IMR-90 (cell line): ENCODE results near the gene LMAN2. TPM values are rescaled to one million over a fixed set of nuclear protein-coding genes. Genes with fewer than 3 reads are reported as not detected.

Experiments used
- ATAC-seq: fragments of 200-7000 bp; cut with Tn5 transposase; 2 replicates; pipeline ENCODE4 v1.9.1; 2020; ENCODE audit warnings: low read depth, mild to moderate bottlenecking, moderate library complexity
- BruUV-seq: library from RNA; stranded (reverse); fragments of 400-500 nt; replicated peaks from 2 replicates; lab custom pipeline; 2021; lab: Mats Ljungman, UMichigan
- CTCF ChIA-PET: fragments of 300-600 bp; formaldehyde crosslinking; extraction: SDS; loops from one replicate; lab custom pipeline; 2021; ENCODE audit warnings: antibody characterized with exemption; lab: Yijun Ruan, JAX
- POLR2A ChIA-PET: fragments of 300-600 bp; sonication (Branson Sonifier 250); formaldehyde crosslinking; loops from one replicate; lab custom pipeline; 2022; ENCODE audit warnings: antibody characterized with exemption; ENCODE audit not compliant: unreplicated experiment; lab: Charles Lee
- DNase-seq: peaks from one replicate; pipeline ENCODE4 v3.0.0; 2013
- H2AFZ ChIP-seq: replicated peaks from 2 replicates; pipeline ENCODE3; 2013; ENCODE audit warnings: low read length, mild to moderate bottlenecking; ENCODE audit not compliant: poor library complexity
- H2AK5ac ChIP-seq: 2 replicates; pipeline ENCODE4 v1.6.1; 2013; ENCODE audit warnings: low read depth, low read length, inconsistent platforms
- H2AK9ac ChIP-seq: replicated peaks from 2 replicates; pipeline ENCODE3; 2013; ENCODE audit warnings: mild to moderate bottlenecking, low read depth, low read length, moderate library complexity; ENCODE audit not compliant: poor library complexity
- H2BK120ac ChIP-seq: 2 replicates; pipeline ENCODE4 v1.6.1; 2013; ENCODE audit warnings: low read depth, low read length, inconsistent platforms
- H2BK15ac ChIP-seq: 3 replicates; pipeline ENCODE4 v1.6.1; 2013; ENCODE audit warnings: low read depth, low read length, inconsistent platforms
- H2BK20ac ChIP-seq: 2 replicates; pipeline ENCODE4 v1.6.1; 2013; ENCODE audit warnings: low read depth, mild to moderate bottlenecking, inconsistent platforms, low read length, moderate library complexity
- H2BK5ac ChIP-seq: 2 replicates; pipeline ENCODE4 v1.6.1; 2013; ENCODE audit warnings: mild to moderate bottlenecking, low read depth, low read length, inconsistent platforms; ENCODE audit not compliant: poor library complexity, severe bottlenecking
- H3K14ac ChIP-seq: replicated peaks from 2 replicates; pipeline ENCODE4 v1.6.1; 2013; ENCODE audit warnings: low read depth, low read length, inconsistent platforms
- H3K18ac ChIP-seq: 2 replicates; pipeline ENCODE4 v1.6.1; 2013; ENCODE audit warnings: low read depth, low read length, control low read depth
- H3K23ac ChIP-seq: 2 replicates; pipeline ENCODE4 v1.6.1; 2013; ENCODE audit warnings: low read depth, low read length, inconsistent platforms
- H3K27ac ChIP-seq: 2 replicates; pipeline ENCODE4 v1.5.1; 2013; ENCODE audit warnings: mild to moderate bottlenecking, control low read depth, low read length; ENCODE audit not compliant: insufficient read depth
- H3K27me3 ChIP-seq: 2 replicates; pipeline ENCODE4 v1.6.1; 2013; ENCODE audit warnings: low read length; ENCODE audit not compliant: control insufficient read depth, insufficient read depth
- H3K36me3 ChIP-seq: 2 replicates; pipeline ENCODE4 v1.6.1; 2013; ENCODE audit warnings: low read length, mixed read lengths; ENCODE audit not compliant: control insufficient read depth, insufficient read depth
- H3K4ac ChIP-seq: 2 replicates; pipeline ENCODE4 v1.6.1; 2013; ENCODE audit warnings: low read depth, low read length, inconsistent platforms
- H3K4me1 ChIP-seq: 2 replicates; pipeline ENCODE4 v1.6.1; 2013; ENCODE audit warnings: low read length, mixed read lengths; ENCODE audit not compliant: control insufficient read depth, insufficient read depth
- H3K4me2 ChIP-seq: 2 replicates; pipeline ENCODE4 v1.6.1; 2013; ENCODE audit warnings: low read depth, mild to moderate bottlenecking, control low read depth, low read length, moderate library complexity
- H3K4me3 ChIP-seq: 2 replicates; pipeline ENCODE4 v1.5.1; 2013; ENCODE audit warnings: low read depth, mild to moderate bottlenecking, control low read depth, low read length, moderate library complexity; ENCODE audit not compliant: insufficient read depth
- H3K56ac ChIP-seq: 2 replicates; pipeline ENCODE4 v1.6.1; 2013; ENCODE audit warnings: low read length, inconsistent platforms; ENCODE audit not compliant: insufficient read depth; ENCODE audit errors: extremely low read depth
- H3K79me1 ChIP-seq, 2 experiments: 2 replicates each; pipeline ENCODE4 v1.6.1; 2013; ENCODE audit warnings: low read length in 2 of 2, inconsistent platforms in 1 of 2, low read depth in 1 of 2
- H3K9ac ChIP-seq: 2 replicates; pipeline ENCODE4 v1.6.1; 2013; ENCODE audit warnings: low read depth, low read length, control low read depth
- H3K9me1 ChIP-seq: 2 replicates; pipeline ENCODE4 v1.6.1; 2013; ENCODE audit warnings: low read length, inconsistent platforms; ENCODE audit not compliant: insufficient read depth
- H3K9me3 ChIP-seq: 2 replicates; pipeline ENCODE4 v1.6.1; 2013; ENCODE audit warnings: low read length; ENCODE audit not compliant: control insufficient read depth, insufficient read depth
- H4K20me1 ChIP-seq: 2 replicates; pipeline ENCODE4 v1.6.1; 2013; ENCODE audit warnings: low read length, inconsistent platforms; ENCODE audit not compliant: insufficient read depth
- H4K5ac ChIP-seq: 2 replicates; pipeline ENCODE4 v1.6.1; 2013; ENCODE audit warnings: mild to moderate bottlenecking, low read depth, low read length, control low read depth
- H4K8ac ChIP-seq, 2 experiments: 2 replicates each; pipeline ENCODE4 v1.6.1; 2013; ENCODE audit warnings: low read depth in 2 of 2, low read length in 2 of 2, control low read depth in 1 of 2, inconsistent platforms in 1 of 2
- H4K91ac ChIP-seq: 2 replicates; pipeline ENCODE4 v1.6.1; 2013; ENCODE audit warnings: low read depth, low read length, inconsistent platforms; ENCODE audit not compliant: insufficient read depth
- CHD1 ChIP-seq: IDR thresholded peaks from 2 replicates; pipeline ENCODE4 v1.6.1; 2012; ENCODE audit warnings: low read depth, low read length, improper control_type of control experiment
- ELK1 ChIP-seq: fragments of 150-350 bp; IDR thresholded peaks from 2 replicates; pipeline ENCODE4 v1.6.1; 2016; ENCODE audit warnings: low read depth, mild to moderate bottlenecking, low read length, moderate library complexity, borderline replicate concordance
- RFX5 ChIP-seq: IDR thresholded peaks from 2 replicates; pipeline ENCODE4 v1.8.0; 2012; ENCODE audit warnings: low read depth, mild to moderate bottlenecking, low read length, moderate library complexity
- WGBS, 2 experiments: methylation state at CpG; one replicate each; pipeline versions ENCODE4 v1.1.5 to v1.1.7; 2013; ENCODE audit warnings: missing lambda C conversion rate in 2 of 2; ENCODE audit not compliant: insufficient read length in 1 of 2; ENCODE audit errors: extremely low coverage in 2 of 2; 5-methylcytosine and 5-hydroxymethylcytosine counted together
- dilution Hi-C: fragments of 300-500 bp; cut with HindIII; formaldehyde crosslinking; loops from one replicate; pipeline ENCODE4 v1.14.3; 2018; ENCODE audit warnings: low sequenced_read_pairs; ENCODE audit not compliant: unreplicated experiment
- in situ Hi-C: fragments of 300-500 bp; cut with MboI; formaldehyde crosslinking; loops from 3 replicates; pipeline ENCODE4 v1.14.3; 2019; ENCODE audit warnings: low sequenced_read_pairs, inconsistent platforms, mixed read lengths
- intact Hi-C: fragments of 100-400 bp; cut with micrococcal nuclease; formaldehyde crosslinking; loops from 2 replicates; pipeline ENCODE4 v1.10.0; 2022
- polyA plus RNA-seq, 3 experiments: library from polyadenylated mRNA; depleted of rRNA; stranded (reverse); fragments of >200 nt; gene quantifications; 2 replicates each; pipeline ENCODE4 v1.2.3, GENCODE V29; 2012; ENCODE audit warnings: low replicate concordance in 1 of 3
- total RNA-seq: library from RNA; depleted of rRNA; stranded (reverse); fragments of >200 nt; gene quantifications from 2 replicates; pipeline ENCODE4 v1.2.3, GENCODE V29; 2012

Gene LMAN2
- total and polyA plus RNA-seq, 2 of the 4 experiments (the other 2 are of a cell fraction) = 253 to 303 TPM

GRCh38 chr5:177359451-177359851 is 8.0 kb upstream of the LMAN2 start:
- intact Hi-C loops (no loop called here), dilution Hi-C loops (no loop called here), in situ Hi-C loops (no loop called here)
- no peak overlapping the region for H3K4ac ChIP-seq
- H4K91ac ChIP-seq = no peak overlapping the region
- H3K9ac ChIP-seq = no peak overlapping the region
- peaks cover 26% of the 10 kb centered on the region for H3K27me3 ChIP-seq
- no TSS peak for BruUV-seq
- H3K9me1 ChIP-seq = no peaks in the 10 kb centered on the region
- ATAC-seq (no peak), DNase-seq (no peak)
- ChIA-PET POLR2A (no interaction called here), CTCF (no interaction called here)
- H3K79me1 ChIP-seq = no peaks in the 10 kb centered on the region
- 0% methylated on average over 1 of the region's 6 CpGs; no CpG with 5 or more reads in 1 of the 2 experiments for WGBS, 2 experiments
- no peak overlapping the region for H4K8ac ChIP-seq
- H3K14ac ChIP-seq = no peak overlapping the region
- no peak overlapping the region for H3K4me3 ChIP-seq
- no peak overlapping the region for H2BK20ac ChIP-seq
- no peak overlapping the region for H2AFZ ChIP-seq
- no peak overlapping the region for H2BK120ac ChIP-seq
- no peaks in the 10 kb centered on the region for H3K36me3 ChIP-seq
- peaks cover 2% of the 10 kb centered on the region; the same call in 1 of the 2 replicates for H3K9me3 ChIP-seq
- H3K27ac ChIP-seq = no peak overlapping the region
- no peak overlapping the region for H3K4me2 ChIP-seq
- no peak overlapping the region for H2AK9ac ChIP-seq
- H4K5ac ChIP-seq = no peak overlapping the region
- no peak overlapping the region for H3K18ac ChIP-seq
- H2AK5ac ChIP-seq = no peak overlapping the region
- TF ChIP-seq CHD1 (no peak), RFX5 (no peak), ELK1 (no peak)
- H3K4me1 ChIP-seq = no peaks in the 10 kb centered on the region
- H3K23ac ChIP-seq = no peak overlapping the region
- no peak overlapping the region for H2BK15ac ChIP-seq
- no peak overlapping the region for H3K56ac ChIP-seq
- no peaks in the 10 kb centered on the region for H4K20me1 ChIP-seq
- no peak overlapping the region for H2BK5ac ChIP-seq
